HG02623 (cell line): ENCODE measurements around the gene ZBED5.

Source experiments
- ATAC-seq: cut with Tn5 transposase; IDR thresholded peaks from one replicate; pipeline ENCODE4 v1.9.1; 2021; ENCODE audit warnings: moderate library complexity; ENCODE audit not compliant: unreplicated experiment

Gene ZBED5

GRCh38 chr11:10881892-10882291, 24.0 kb upstream of the ZBED5 start:
- no peak for ATAC-seq

- no peak for ATAC-seq
Measured at GRCh38 chr11:10878408-10879214, 20.8 kb upstream of the ZBED5 start.

GRCh38 chr11:10876158-10876557, 18.3 kb upstream of the ZBED5 start:
- no peak for ATAC-seq

GRCh38 chr11:10875430-10876021, 17.7 kb upstream of the ZBED5 start:
- no peak for ATAC-seq

GRCh38 chr11:10872097-10872496, 14.2 kb upstream of the ZBED5 start:
- ATAC-seq: no peak

- ATAC-seq: no peak
Measured at GRCh38 chr11:10868352-10868751, 10.5 kb upstream of the ZBED5 start.

- no peak for ATAC-seq
Measured at GRCh38 chr11:10866893-10867331, 9.1 kb upstream of the ZBED5 start.

GRCh38 chr11:10865837-10866270, 8.0 kb upstream of the ZBED5 start:
- no peak for ATAC-seq

- no peak for ATAC-seq
Measured at GRCh38 chr11:10864688-10865087, 6.8 kb upstream of the ZBED5 start.

GRCh38 chr11:10862446-10862845, 4.6 kb upstream of the ZBED5 start:
- ATAC-seq: no peak

- no peak for ATAC-seq
Measured at GRCh38 chr11:10861799-10862198, 3.9 kb upstream of the ZBED5 start.

GRCh38 chr11:10861047-10861446, 3.2 kb upstream of the ZBED5 start:
- ATAC-seq: no peak

GRCh38 chr11:10858439-10859325, 829 bp upstream of the ZBED5 start:
- ATAC-seq: peak; percentile 9

- ATAC-seq: peak; percentile 3
Measured at GRCh38 chr11:10857459-10857708, 469 bp downstream of the ZBED5 start.

- peak; percentile 2 for ATAC-seq
Measured at GRCh38 chr11:10856689-10857458, 979 bp downstream of the ZBED5 start.

- ATAC-seq: no peak
Measured at GRCh38 chr11:10855295-10855694, 2.6 kb downstream of the ZBED5 start.

- ATAC-seq: no peak
Measured at GRCh38 chr11:10847960-10848860, 9.6 kb downstream of the ZBED5 start.

GRCh38 chr11:10846660-10847059, 11.2 kb downstream of the ZBED5 start:
- no peak for ATAC-seq

- no peak for ATAC-seq
Measured at GRCh38 chr11:10845589-10845988, 12.3 kb downstream of the ZBED5 start.

- ATAC-seq: no peak
Measured at GRCh38 chr11:10844796-10845195, 13.1 kb downstream of the ZBED5 start.
